BLaER1 (cell line): ENCODE data around the gene ALDH1A1.

Experiments
- H3K27ac ChIP-seq: shearing (Covaris generic); formaldehyde crosslinking; 2 replicates; pipeline ENCODE4 v1.8.1; 2022
- H3K27me3 ChIP-seq: shearing (Covaris generic); formaldehyde crosslinking; 2 replicates; pipeline ENCODE4 v1.8.1; 2022
- H3K36me3 ChIP-seq: shearing (Covaris generic); formaldehyde crosslinking; 2 replicates; pipeline ENCODE4 v1.8.1; 2022
- H3K4me1 ChIP-seq: shearing (Covaris generic); formaldehyde crosslinking; 2 replicates; pipeline ENCODE4 v1.8.1; 2022
- H3K4me2 ChIP-seq: shearing (Covaris generic); formaldehyde crosslinking; 2 replicates; pipeline ENCODE4 v1.8.1; 2022
- H3K4me3 ChIP-seq: shearing (Covaris generic); formaldehyde crosslinking; 2 replicates; pipeline ENCODE4 v1.8.1; 2022
- H3K9ac ChIP-seq: shearing (Covaris generic); formaldehyde crosslinking; 2 replicates; pipeline ENCODE4 v1.8.1; 2022
- H3K9me3 ChIP-seq: shearing (Covaris generic); formaldehyde crosslinking; 2 replicates; pipeline ENCODE4 v1.8.1; 2022
- H4K20me1 ChIP-seq: shearing (Covaris generic); formaldehyde crosslinking; 2 replicates; pipeline ENCODE4 v1.8.1; 2022
- Cebpa-rat ChIP-seq: shearing (Covaris generic); IDR thresholded peaks from 2 replicates; pipeline ENCODE4 v1.8.1; 2022

Gene ALDH1A1

DNA sequence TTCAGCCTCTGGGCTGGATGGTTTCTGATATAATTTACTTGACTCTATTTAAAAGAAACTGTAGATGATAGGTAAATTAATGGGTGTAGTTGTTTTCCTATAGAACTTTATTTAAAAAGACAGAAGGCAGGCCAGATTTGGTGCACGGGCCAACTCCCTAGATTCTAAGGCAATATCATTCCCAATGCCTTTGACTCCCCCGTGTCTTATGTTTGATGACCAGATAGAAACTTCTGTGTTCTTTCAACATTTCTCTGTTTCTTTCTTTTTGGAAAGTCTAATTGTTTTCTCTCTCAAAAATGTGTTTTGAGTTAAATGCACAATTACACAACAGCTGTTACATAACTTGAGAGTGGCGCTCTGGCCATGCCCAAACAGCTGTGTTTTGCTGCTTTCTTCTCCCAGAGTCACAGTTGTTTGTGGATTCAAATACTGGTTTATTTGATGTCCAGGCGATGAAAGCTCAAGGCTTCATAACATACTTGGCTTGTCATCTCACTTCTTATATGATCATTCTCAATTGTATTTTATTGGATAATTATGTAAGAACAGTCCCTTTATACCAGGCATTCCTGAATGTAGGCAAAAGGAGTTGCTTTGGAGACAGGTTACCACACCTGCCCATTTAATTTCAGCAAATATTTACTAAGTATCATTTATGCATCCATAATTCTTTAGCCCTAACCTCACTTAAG, 1.7 kb upstream of the ALDH1A1 start:
- peaks cover 9% of the 10 kb centered on the region; the same call in 1 of the 2 replicates for H3K9me3 ChIP-seq
- H3K36me3 ChIP-seq, result no peaks in the 10 kb centered on the region
- no peak for TF ChIP-seq Cebpa-rat
- H3K4me3 ChIP-seq, result no peak overlapping the region
- no peaks in the 10 kb centered on the region for H4K20me1 ChIP-seq
- H3K4me1 ChIP-seq, result peaks cover 22% of the 10 kb centered on the region
- no peaks in the 10 kb centered on the region for H3K27me3 ChIP-seq
- H3K9ac ChIP-seq, result no peak overlapping the region
- no peak overlapping the region for H3K4me2 ChIP-seq
- no peak overlapping the region for H3K27ac ChIP-seq

- peaks cover 22% of the 10 kb centered on the region for H3K4me1 ChIP-seq
- H4K20me1 ChIP-seq, result no peaks in the 10 kb centered on the region
- no peaks in the 10 kb centered on the region for H3K9me3 ChIP-seq
- H3K4me2 ChIP-seq, result peak overlapping the region; percentile 8
- H3K36me3 ChIP-seq, result no peaks in the 10 kb centered on the region
- no peak overlapping the region for H3K27ac ChIP-seq
- no peak overlapping the region for H3K9ac ChIP-seq
- H3K4me3 ChIP-seq, result no peak overlapping the region
- no peak for TF ChIP-seq Cebpa-rat
- no peaks in the 10 kb centered on the region for H3K27me3 ChIP-seq
Observed at GRCh38 chr9:72952381-72952690, 517 bp downstream of the ALDH1A1 start.

- Histone ChIP-seq H3K9ac (no peak overlapping the region), H3K4me1 (peaks cover 22% of the 10 kb centered on the region), H4K20me1 (no peaks in the 10 kb centered on the region), H3K4me2 (peak overlapping the region; percentile 8), H3K4me3 (no peak overlapping the region), H3K27ac (no peak overlapping the region), H3K36me3 (no peaks in the 10 kb centered on the region), H3K9me3 (no peaks in the 10 kb centered on the region), H3K27me3 (no peaks in the 10 kb centered on the region)
- TF ChIP-seq Cebpa-rat, result no peak
Observed at GRCh38 chr9:72951520-72952380, 1.1 kb downstream of the ALDH1A1 start.

DNA sequence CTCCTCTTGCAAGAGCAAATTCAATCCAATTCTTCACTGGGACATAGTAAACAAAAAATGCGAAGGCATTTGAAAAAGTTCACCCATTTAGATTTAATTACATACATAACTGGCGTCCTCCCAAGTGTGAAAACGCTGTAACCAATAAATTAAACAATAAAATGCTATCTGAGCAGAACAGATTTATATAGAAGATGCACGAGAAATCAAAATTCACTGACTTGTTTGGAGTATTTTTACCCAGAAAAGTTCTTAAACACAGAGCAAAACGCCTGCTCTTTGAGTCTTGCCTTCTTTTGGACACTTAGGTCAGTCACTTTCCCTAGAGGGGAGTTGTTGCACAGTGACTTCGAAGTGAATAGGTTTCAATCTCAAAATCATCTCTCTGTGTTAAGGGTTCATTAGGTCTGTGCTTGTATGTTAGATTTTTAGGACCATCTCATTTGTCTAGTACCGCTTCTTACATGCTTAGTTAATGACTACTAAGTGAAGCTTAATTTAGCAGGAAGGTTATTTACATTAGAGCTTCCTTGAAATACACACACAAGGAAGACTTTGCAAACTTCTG, 1.9 kb downstream of the ALDH1A1 start:
- Histone ChIP-seq H3K9me3 (no peaks in the 10 kb centered on the region), H3K36me3 (no peaks in the 10 kb centered on the region), H3K9ac (no peak overlapping the region), H3K4me2 (no peak overlapping the region), H3K4me3 (no peak overlapping the region), H4K20me1 (no peaks in the 10 kb centered on the region), H3K27ac (no peak overlapping the region), H3K4me1 (peaks cover 22% of the 10 kb centered on the region), H3K27me3 (no peaks in the 10 kb centered on the region)
- no peak for TF ChIP-seq Cebpa-rat

GRCh38 chr9:72949918-72950325, 2.9 kb downstream of the ALDH1A1 start:
- Histone ChIP-seq H3K4me2 (no peak overlapping the region), H4K20me1 (no peaks in the 10 kb centered on the region), H3K4me1 (peaks cover 22% of the 10 kb centered on the region), H3K4me3 (no peak overlapping the region), H3K36me3 (no peaks in the 10 kb centered on the region), H3K27ac (no peak overlapping the region), H3K9me3 (no peaks in the 10 kb centered on the region), H3K27me3 (no peaks in the 10 kb centered on the region), H3K9ac (no peak overlapping the region)
- no peak for TF ChIP-seq Cebpa-rat

- no peaks in the 10 kb centered on the region for H3K36me3 ChIP-seq
- no peaks in the 10 kb centered on the region for H3K27me3 ChIP-seq
- no peak overlapping the region for H3K4me3 ChIP-seq
- no peak overlapping the region for H3K4me2 ChIP-seq
- peaks cover 22% of the 10 kb centered on the region for H3K4me1 ChIP-seq
- H4K20me1 ChIP-seq, result no peaks in the 10 kb centered on the region
- H3K9ac ChIP-seq, result no peak overlapping the region
- H3K27ac ChIP-seq, result no peak overlapping the region
- H3K9me3 ChIP-seq, result no peaks in the 10 kb centered on the region
- no peak for TF ChIP-seq Cebpa-rat
Observed at GRCh38 chr9:72949244-72949582, 3.6 kb downstream of the ALDH1A1 start.

- Histone ChIP-seq H3K9ac (no peak overlapping the region), H3K9me3 (no peaks in the 10 kb centered on the region), H3K27ac (no peak overlapping the region), H3K4me1 (peaks cover 22% of the 10 kb centered on the region), H3K27me3 (no peaks in the 10 kb centered on the region), H3K4me2 (no peak overlapping the region), H3K4me3 (no peak overlapping the region), H4K20me1 (no peaks in the 10 kb centered on the region), H3K36me3 (no peaks in the 10 kb centered on the region)
- no peak for TF ChIP-seq Cebpa-rat
Observed at GRCh38 chr9:72948575-72949243, 4.1 kb downstream of the ALDH1A1 start.

DNA sequence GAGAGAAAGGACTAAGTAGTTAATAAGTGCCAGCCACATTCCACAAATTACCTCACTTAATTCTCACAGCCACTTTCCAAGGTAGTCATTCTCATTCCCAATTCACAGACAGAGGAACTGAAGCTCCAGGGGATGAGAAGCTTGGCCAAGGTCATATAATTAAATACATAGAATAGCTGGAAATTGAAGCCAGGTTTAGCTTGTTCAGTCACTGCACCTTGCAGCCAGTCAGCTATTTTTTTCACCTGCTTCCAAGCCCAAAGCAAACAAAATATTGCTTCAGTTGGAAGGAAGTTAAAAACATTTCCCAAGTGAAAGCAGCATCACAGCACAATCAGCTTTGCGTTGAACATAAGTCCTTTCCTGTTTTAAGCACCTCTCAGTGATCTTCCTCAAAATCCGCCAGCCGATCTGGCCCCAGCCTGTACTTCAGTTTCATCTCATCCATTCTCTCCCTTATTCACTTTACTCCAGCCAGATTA, 4.8 kb downstream of the ALDH1A1 start:
- no peaks in the 10 kb centered on the region for H3K27me3 ChIP-seq
- H3K4me3 ChIP-seq, result no peak overlapping the region
- H3K9ac ChIP-seq, result no peak overlapping the region
- no peak overlapping the region for H3K4me2 ChIP-seq
- H3K27ac ChIP-seq, result no peak overlapping the region
- H3K36me3 ChIP-seq, result no peaks in the 10 kb centered on the region
- no peaks in the 10 kb centered on the region for H4K20me1 ChIP-seq
- no peaks in the 10 kb centered on the region for H3K9me3 ChIP-seq
- no peak for TF ChIP-seq Cebpa-rat
- H3K4me1 ChIP-seq, result peaks cover 17% of the 10 kb centered on the region

DNA sequence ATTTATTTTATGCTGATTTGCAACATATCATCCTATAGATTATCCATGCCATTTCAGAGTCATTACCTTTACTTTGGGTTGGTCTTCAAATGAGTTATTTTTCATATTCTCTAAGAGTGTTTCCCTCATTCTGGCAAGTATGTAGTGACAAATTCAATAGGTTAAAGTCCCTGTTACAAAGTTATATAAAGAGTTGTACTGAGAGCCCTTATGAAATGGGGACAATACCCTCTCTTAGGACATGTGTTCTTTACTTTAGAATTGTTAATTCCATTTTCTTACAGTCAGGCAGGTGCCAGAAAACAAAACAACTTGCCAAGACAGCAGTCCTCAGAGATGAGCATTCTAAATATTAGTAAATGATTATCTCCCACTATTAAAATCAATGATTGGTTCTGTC, 6.0 kb downstream of the ALDH1A1 start:
- Histone ChIP-seq H3K4me1 (peaks cover 5% of the 10 kb centered on the region), H3K27me3 (no peaks in the 10 kb centered on the region), H3K36me3 (no peaks in the 10 kb centered on the region), H3K9ac (no peak overlapping the region), H4K20me1 (no peaks in the 10 kb centered on the region), H3K27ac (no peak overlapping the region), H3K4me2 (no peak overlapping the region), H3K4me3 (no peak overlapping the region), H3K9me3 (no peaks in the 10 kb centered on the region)
- no peak for TF ChIP-seq Cebpa-rat

- Histone ChIP-seq H3K4me1 (peaks cover under 1% of the 10 kb centered on the region; the same call in 1 of the 2 replicates), H3K36me3 (no peaks in the 10 kb centered on the region), H4K20me1 (no peaks in the 10 kb centered on the region), H3K27ac (no peak overlapping the region), H3K9me3 (no peaks in the 10 kb centered on the region), H3K4me3 (no peak overlapping the region), H3K9ac (no peak overlapping the region), H3K4me2 (no peak overlapping the region), H3K27me3 (no peaks in the 10 kb centered on the region)
- TF ChIP-seq Cebpa-rat, result no peak
Observed at GRCh38 chr9:72946318-72946717, 6.5 kb downstream of the ALDH1A1 start.
